HG02870 (cell line): ENCODE measurements around the gene DGCR2.
"Not testable (repeated sequence)": the region's sequence is repeated elsewhere in the genome, so short reads cannot be mapped to it uniquely, and the experiment has no call there.

ENCODE experiments used
- ATAC-seq: cut with Tn5 transposase; IDR thresholded peaks from one replicate; pipeline ENCODE4 v1.9.1; 2021; ENCODE audit warnings: mild to moderate bottlenecking, moderate library complexity; ENCODE audit not compliant: unreplicated experiment

Gene DGCR2

GRCh38 chr22:19032898-19033567, 89.2 kb downstream of the DGCR2 start:
- not testable (repeated sequence) for ATAC-seq

DNA sequence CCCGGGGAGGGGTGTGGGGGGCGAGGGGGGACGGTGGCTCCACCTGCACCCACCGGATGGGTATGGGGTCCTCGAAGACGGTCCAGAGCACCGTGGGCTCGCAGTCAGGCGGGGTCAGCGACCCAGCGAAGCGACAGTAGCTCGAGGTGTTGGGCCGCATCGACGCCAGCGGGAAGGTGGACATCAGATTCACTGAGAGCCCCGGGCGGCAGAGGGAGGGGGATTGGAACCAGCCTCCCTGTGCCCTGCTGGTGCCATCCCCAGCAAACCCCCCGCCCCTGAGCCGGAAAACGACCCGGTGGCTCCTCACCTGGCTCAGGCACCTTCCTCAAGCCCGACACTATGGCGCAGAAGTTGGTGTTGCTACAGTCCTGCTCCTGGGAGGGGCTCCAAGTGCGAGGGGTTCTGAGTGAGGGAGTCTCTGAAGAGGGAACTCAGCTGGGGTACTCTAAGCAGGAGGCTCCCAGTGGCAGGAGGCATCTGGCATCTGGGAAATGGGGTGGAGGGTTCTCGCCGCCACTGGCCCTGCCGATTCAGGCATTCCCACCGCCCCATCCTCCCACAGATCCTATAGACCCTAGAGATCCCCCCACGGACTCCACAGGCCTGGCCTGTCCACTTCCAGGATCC, 89.9 kb downstream of the DGCR2 start:
- ATAC-seq: not testable (repeated sequence)

- not testable (repeated sequence) for ATAC-seq
Observed at GRCh38 chr22:19030889-19031252, 91.3 kb downstream of the DGCR2 start.

DNA sequence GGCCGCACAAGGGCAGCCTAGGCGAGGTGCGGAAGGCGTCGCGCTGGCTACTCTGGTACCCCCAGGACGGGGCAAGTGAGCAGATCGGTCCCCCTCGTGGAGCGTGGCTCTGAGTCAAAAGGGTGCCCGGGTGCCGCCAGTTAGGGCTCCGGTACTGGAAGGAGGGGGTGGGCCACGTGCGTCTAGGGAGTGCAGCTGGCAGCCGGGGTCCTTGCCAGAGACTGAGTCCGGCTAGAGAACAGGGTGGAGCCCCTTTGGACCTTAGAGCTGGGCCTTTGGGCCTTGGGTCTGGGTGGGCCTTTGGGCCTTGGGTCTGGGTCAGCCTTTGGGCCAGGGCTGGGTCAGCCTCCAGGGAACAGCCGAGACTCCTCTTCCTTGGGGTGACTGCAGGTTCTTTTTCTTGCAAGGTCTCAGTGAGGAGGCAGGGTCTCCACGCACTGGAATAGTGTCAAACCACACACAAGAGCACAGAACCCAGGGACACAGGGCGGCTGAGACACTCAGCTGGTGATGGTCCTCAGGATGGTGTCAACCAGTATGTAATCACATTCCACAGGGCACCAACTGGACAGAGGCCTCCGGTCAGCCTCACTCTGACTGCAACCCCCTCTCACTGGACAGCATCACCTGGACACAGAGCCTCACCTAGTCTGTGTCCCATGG, 91.9 kb downstream of the DGCR2 start:
- ATAC-seq: not testable (repeated sequence)

GRCh38 chr22:19029113-19030103, 92.8 kb downstream of the DGCR2 start:
- ATAC-seq: not testable (repeated sequence)

DNA sequence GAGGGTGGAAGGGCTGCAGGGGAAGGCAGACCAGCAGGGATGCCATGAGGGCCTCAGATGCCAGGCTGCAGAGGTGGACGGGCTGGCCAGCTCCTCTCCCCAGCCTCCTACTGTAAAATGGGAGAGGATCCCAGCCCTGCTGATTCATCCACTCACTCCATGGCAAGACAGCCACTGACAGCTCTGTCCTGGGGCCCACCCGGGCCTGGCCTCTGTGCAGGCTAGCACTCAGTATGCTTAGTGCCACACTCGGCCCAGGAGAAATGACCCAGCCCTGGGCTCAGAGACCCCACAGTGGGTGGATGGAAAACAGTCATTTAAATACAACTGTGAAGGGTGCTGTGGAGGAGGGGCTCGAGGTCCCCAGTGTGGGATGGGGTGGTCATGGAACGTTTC, 94.2 kb downstream of the DGCR2 start:
- ATAC-seq: not testable (repeated sequence)

GRCh38 chr22:19027371-19028059, 94.7 kb downstream of the DGCR2 start:
- ATAC-seq: not testable (repeated sequence)

- ATAC-seq: not testable (repeated sequence)
Observed at GRCh38 chr22:19026080-19026479, 96.1 kb downstream of the DGCR2 start.

- not testable (repeated sequence) for ATAC-seq
Observed at GRCh38 chr22:19024956-19025489, 97.2 kb downstream of the DGCR2 start.

DNA sequence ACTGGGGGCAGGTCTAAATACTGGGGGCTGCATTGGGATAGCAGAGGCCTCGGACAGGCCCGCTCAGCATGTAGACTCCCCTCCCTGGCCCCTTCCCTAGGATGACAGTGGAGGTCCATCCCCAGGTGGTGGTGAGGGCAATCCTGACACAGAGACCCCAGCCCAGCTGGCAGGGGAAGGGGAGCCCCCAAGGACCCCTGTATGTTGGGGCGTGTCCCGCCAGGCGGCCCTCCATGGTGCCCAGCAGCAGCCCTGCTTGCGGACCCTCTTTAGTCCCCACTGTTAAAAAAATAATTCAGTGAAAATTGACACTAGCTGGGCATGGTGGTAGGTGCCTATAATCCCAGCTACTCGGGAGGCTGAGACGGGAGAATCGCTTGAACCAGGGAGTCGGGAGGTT, 98.3 kb downstream of the DGCR2 start:
- ATAC-seq: not testable (repeated sequence)

GRCh38 chr22:19022755-19023154, 99.5 kb downstream of the DGCR2 start:
- no peak for ATAC-seq

- no peak for ATAC-seq
Observed at GRCh38 chr22:19019679-19020032, 102.6 kb downstream of the DGCR2 start.

GRCh38 chr22:19019029-19019678, 103.1 kb downstream of the DGCR2 start:
- ATAC-seq: no peak

GRCh38 chr22:19018256-19018655, 104.0 kb downstream of the DGCR2 start:
- ATAC-seq: no peak

- no peak for ATAC-seq
Observed at GRCh38 chr22:19016081-19016766, 106.0 kb downstream of the DGCR2 start.

DNA sequence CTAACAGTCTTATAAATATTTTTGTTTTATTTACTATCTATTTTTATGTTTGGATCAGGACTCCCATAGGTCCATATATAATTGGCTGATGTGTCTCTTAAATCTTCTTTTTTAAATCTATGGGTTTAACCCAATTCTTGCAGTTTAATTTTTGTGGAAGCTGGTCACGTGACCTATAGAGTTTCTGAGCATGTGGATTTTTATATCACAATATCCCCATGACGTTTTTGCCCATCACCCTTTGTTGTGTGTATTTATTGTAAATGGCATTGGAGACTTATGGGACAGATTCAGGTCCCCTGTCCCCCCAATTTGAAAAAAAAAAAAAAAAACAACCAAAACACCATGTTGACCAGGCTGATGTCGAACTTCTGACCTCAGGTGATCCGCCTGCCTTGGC, 107.3 kb downstream of the DGCR2 start:
- ATAC-seq: no peak

GRCh38 chr22:19013881-19014598, 108.2 kb downstream of the DGCR2 start:
- ATAC-seq: not testable (repeated sequence)

DNA sequence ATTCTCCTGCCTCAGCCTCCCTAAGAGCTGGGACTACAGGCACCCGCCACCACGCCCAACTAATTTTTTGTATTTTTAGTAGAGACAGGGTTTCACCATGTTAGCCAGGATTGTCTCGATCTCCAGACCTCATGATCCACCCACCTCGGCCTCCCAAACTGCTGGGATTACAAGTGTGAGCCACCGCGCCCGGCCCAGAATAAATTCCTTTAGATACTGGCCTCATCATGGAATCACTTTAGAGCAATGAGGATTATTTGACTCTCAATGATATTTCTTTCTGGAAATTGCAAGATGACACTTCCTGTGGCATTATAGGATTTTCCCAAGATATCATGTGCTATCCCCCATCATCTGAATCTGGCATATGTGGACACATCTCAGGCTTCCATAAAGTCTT, 108.8 kb downstream of the DGCR2 start:
- ATAC-seq: not testable (repeated sequence)
